Measurements from ENCODE around the gene IDS.

DNA sequence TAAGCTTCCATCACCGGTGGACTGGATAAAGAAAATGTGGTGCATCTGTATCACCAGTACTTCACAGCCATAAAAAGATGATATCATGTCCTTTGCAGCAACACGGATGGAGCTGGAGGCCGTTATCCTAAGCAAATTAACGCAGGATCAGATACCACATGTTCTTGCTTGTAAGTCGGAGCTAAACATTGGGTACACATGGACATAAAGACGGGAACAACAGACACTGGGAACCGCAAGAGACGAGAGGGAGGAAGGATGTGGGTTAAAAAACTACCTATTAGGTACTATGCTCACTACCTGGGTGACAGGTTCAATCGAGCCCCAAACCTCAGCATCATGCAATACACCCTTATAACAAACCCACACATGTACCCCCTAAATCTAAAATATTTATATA lies 16.3 kb upstream of the IDS start:
- TF ChIP-seq POLR2AphosphoS5 (IDR thresholded peaks at IDR 0.05; ENCODE audit: borderline replicate concordance, low read depth, low read length) (no peak), EZH2 (IDR thresholded peaks at IDR 0.05) (no peak), FOXP2 (optimal IDR thresholded peaks at IDR 0.05; ENCODE audit: control extremely low read depth, extremely low read length, insufficient read depth) (no peak)

Data from SK-N-MC (cell line).